HG03103 (cell line): ENCODE data around the gene PLA2G4B.

Source experiments
- ATAC-seq: cut with Tn5 transposase; IDR thresholded peaks from one replicate; pipeline ENCODE4 v1.9.1; 2021; ENCODE audit warnings: low read depth; ENCODE audit not compliant: unreplicated experiment

PLA2G4B gene

DNA sequence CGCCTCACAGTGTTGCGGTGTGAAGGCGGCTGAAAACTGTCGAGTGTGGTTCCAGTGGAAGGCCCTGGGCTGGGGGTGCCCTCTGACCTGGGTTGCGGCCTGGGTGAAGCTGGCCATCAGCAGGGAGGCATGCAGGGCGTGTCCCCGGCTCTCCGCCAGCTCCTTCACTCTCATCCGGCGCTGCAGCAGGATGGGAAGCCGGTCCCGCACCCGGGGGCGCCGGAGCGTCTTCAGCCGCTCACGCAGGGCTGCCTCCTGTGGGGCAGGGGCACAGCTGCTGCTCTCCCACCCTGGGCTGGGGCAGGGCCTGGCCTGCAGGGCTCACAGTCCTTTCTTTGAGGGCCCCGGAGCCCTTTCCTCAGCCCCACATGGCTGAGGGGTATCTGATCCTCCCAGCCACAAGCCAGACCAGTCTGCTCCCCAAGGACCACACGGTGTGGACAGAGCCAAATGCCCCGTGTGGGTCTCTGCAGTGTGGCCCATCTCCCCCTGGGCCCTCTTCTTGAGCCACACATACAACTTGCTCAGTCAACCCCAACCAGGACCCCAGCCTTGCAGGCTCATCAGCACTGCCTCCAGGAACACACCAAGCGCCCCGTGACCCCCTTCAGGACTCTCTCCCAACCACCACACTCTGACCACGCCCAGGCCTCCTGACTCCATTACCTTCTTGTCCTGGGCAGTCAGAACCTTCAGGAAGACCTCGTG, 28.4 kb downstream of the PLA2G4B start:
- ATAC-seq = no peak

DNA sequence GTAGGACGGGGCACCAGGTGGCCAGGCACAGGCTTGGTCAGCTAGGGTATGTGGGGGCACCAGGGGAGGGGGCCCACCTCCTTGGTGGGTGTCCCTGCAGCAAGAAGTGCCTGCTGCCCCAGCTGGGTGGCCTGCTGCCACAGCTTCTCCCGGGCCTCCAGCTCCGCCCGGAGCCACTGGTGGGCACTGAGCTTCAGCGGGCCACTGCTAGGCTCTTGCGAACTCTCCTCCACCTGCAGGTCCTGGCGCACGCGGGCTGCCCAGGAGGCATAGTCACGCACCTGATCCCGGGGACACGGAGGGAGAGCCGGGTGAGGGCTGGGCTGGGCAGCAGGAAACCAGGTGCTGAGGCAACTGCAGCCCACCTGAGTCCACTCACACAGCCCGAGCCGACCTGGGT, 29.7 kb downstream of the PLA2G4B start:
- no peak for ATAC-seq

GRCh38 chr15:41869770-41870688, 31.4 kb downstream of the PLA2G4B start:
- no peak for ATAC-seq

DNA sequence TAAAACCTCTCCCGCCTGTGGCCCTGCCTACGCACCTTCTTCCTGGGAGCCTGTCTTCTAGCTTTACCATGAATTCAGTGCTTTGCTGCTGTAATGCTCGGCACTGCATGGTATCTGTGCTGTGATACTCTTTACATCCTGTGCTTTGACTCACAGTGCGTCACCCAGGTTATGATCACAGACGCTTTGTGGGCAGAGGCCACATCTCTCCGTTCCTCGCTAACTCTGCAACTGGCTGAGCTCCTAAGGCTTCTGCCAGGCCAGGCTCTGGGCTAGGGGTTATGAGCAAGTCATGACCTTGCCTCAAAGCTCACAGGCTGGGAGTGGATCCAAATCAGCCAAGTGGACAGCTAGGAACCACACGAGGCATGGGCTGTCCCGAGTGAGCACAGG, 32.0 kb downstream of the PLA2G4B start:
- ATAC-seq = no peak

- ATAC-seq = no peak
Measured at GRCh38 chr15:41871175-41871905, 32.7 kb downstream of the PLA2G4B start.

DNA sequence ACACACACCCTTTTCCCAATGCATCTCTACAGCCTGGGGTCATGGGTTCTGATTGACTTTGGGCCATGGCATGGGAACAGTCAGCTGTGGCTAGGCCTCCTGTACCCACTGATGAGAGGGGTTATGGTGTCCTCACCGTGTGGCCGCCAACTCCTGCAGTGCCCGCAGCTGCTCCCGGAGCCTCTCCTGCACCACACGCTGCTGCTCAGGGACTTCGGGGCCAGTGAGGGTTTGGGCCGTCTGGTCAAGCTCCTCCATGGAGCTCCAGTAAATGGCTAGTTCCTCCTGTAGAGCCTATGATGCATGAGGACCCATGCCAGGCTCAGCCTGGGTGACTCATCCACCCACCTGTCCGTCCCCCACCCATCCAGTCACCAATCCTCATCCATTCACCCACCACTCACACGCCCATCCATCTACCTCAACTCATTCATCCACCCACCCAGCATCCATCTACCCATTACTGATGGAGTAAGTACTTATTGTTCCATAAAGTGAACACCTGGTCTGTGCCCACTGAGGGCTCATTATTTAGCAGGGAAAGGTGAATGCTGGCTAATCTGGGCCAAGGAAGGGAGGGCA, 33.6 kb downstream of the PLA2G4B start:
- no peak for ATAC-seq

DNA sequence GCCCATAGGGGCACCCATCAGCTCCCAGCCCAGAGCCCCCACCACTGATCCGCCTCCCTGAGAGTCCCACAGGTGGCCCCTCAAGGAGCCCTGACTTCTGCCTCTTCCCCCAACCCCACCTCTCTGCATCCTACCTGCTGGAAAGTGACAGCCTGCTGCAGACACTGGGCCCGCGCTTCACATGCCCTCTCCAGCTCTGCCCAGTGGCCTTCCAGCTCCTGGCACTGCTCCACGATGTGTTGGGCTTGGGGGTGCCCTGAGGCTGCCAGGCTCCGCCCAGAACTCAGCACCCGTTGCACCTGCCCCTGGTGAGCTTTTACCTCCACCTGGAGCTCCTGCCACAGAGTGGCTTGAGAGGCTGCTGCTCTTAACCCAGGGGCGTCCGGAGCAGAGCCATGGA, 35.1 kb downstream of the PLA2G4B start:
- ATAC-seq = no peak

- ATAC-seq = no peak
Measured at GRCh38 chr15:41874736-41875135, 36.1 kb downstream of the PLA2G4B start.

GRCh38 chr15:41876007-41876406, 37.4 kb downstream of the PLA2G4B start:
- ATAC-seq = no peak

DNA sequence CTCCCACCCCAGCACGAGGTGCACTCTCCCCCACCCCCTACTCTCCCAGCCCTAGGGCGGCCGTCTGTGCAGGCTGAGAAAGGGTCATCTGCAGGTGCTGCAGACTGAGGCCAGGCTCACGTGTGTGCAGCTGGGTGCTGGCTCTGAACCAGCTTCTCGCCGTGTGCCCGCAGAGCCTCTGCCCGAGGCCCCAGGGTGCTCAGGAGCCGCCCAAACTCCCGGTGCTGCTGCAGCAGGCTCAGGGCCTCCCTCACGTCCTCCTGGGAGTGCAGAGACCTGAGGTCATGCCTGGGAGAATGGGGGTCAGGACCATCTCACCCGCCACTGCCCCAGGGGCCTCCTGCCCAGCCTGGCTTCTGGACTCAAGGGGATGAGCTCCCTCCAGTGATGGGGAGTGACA, 38.0 kb downstream of the PLA2G4B start:
- no peak for ATAC-seq

GRCh38 chr15:41877631-41878354, 39.1 kb downstream of the PLA2G4B start:
- ATAC-seq = no peak

- ATAC-seq = no peak
Measured at GRCh38 chr15:41878355-41878699, 39.7 kb downstream of the PLA2G4B start.

DNA sequence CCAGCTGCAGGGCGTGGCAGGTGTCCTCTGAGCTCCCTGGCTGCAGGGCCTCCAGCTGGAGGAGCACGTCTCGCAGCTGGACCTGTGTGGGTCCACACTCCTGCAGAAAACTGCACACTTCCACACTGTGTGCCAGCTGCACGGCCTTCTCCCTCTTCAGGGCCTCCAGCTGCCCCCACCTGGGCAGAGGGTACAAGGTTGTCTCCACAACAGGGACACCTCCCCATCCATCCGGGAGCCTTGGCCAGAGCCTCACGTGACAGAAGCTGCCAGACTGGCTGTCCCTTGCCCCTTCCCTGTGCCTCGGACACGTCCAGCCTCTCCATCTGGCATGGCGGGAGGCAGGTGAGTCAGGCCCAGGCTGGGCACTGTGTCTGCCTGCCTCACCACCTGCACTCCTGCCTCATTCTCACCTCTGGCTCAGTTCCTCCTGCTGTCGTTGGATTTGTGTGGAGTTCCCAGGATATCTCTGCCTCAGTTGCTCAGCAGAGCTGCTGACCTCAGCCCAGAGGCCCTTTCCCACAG, 40.7 kb downstream of the PLA2G4B start:
- ATAC-seq = no peak

- ATAC-seq = no peak
Measured at GRCh38 chr15:41880156-41880877, 41.7 kb downstream of the PLA2G4B start.

DNA sequence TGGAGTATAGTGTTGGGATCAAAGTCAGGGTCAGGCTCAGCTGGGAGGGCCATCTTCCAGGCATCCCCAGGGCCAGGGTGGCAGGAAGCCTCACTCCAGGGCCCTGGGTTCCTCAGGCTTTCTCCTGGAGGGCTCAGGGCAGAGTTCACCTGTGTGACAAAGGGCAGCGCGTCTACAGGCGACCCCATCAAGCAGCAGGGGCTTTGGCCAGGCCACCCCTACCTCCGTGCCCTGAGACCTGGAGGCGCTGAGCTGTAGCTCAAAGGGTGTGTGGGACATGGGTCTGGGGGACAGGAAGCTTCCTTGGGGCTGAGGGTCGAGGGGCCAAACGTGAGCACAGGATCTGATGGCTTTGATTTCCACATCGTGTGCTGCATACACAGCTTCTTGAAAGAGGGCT, 42.4 kb downstream of the PLA2G4B start:
- no peak for ATAC-seq

- ATAC-seq = no peak
Measured at GRCh38 chr15:41881550-41881919, 42.9 kb downstream of the PLA2G4B start.

DNA sequence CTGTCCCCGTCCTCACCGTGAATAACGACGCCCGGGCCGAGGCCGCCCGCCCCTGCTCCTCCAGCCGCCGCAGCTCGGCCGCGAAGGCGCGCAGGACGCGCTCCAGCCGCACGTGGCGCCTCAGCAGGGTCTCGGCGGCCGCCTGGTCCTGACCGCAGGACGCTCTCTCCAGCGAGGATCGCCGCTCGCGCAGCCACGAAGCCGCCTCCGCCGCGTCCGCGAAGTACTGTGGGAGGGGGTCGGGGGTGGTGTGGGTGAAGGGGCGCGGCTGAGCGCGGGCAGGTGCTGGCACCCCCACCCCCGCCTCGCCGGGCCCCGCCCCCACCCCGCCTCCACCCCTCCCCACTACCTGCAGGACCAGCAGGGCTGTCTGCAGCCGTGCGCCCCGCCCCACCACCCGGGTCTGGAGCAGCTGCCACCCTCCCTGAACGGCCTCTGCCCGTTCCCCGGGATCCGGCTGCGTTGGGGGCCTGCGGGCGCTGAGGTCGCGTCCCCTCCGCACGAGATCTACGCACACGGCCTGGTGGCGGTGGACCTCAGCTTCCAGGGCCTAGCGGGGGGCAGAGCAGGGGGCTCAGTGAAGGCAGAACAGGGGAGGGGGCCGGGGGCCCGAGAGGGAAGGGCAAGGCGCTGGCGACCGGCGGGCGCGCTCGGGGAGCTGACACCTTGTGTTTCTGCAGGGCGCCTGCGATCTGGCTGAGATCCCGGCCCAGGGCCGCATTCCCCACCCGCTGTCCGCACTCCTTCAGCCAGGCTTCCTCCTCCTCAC, 43.5 kb downstream of the PLA2G4B start:
- ATAC-seq = no peak

DNA sequence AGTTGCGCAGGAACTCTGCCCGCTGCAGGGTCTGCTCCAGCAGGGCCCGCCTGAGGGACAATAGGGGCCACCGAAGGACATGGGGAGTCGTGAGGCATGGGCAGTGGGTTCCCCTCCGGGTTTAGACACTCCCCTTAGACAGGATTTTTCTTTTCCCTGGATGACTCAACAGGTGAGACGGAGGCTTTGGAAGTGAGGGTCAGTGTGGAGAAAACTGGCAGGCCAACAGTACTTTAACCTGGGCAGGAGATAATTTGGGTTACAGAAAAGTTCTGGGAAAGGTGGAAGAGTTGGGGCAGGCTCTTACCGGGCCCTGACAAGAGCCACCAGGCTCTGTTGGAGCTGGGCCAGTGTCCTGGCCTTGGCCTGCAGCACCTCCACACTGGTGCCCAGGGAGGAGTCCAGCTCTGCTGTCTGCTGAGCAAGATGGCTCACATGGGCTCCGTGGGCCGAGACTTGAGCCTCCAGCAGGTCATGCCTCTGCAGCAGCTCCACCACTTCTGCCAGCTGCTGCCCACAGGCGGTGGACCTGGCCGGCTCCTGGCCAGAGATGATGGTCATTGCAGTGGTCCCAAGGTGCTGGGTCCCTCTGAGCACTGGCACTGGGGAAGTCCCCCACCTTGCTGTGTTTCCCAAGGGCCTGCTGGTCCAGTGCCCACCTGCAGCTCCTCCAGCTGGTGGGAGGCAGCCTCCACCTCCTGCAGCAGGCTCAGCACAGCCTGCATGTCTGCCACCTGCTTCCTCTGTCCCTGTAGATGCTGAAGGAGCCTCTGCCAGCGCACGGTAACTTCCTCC, 44.2 kb downstream of the PLA2G4B start:
- no peak for ATAC-seq
